Endothelial cell (in vitro differentiated cells): Measurements from ENCODE around the gene HSF5. TPM values are rescaled to one million over a fixed set of nuclear protein-coding genes. Genes with fewer than 3 reads are reported as not detected.

ENCODE experiments used
- DNase-seq: peaks from one replicate; pipeline ENCODE4 v3.0.0; 2021; ENCODE audit warnings: low spot score
- H3K27ac Mint-ChIP-seq: one replicate; pipeline ENCODE4 v1.8.0; 2021; ENCODE audit warnings: mixed read lengths, inconsistent platforms; ENCODE audit not compliant: unreplicated experiment
- H3K27me3 Mint-ChIP-seq: one replicate; pipeline ENCODE4 v1.8.0; 2021; ENCODE audit warnings: mild to moderate bottlenecking, moderate library complexity, mixed read lengths, inconsistent platforms; ENCODE audit not compliant: unreplicated experiment
- H3K36me3 Mint-ChIP-seq: one replicate; pipeline ENCODE4 v1.8.0; 2021; ENCODE audit warnings: mild to moderate bottlenecking, low read depth, mixed read lengths, inconsistent platforms; ENCODE audit not compliant: unreplicated experiment
- H3K4me1 Mint-ChIP-seq: one replicate; pipeline ENCODE4 v1.8.0; 2021; ENCODE audit warnings: mild to moderate bottlenecking, mixed read lengths, inconsistent platforms; ENCODE audit not compliant: unreplicated experiment
- H3K4me3 Mint-ChIP-seq: one replicate; pipeline ENCODE4 v1.8.0; 2021; ENCODE audit warnings: mild to moderate bottlenecking, mixed read lengths, inconsistent platforms; ENCODE audit not compliant: unreplicated experiment
- H3K9me3 Mint-ChIP-seq: one replicate; pipeline ENCODE4 v1.8.0; 2021; ENCODE audit warnings: mixed read lengths, inconsistent platforms; ENCODE audit not compliant: unreplicated experiment
- CTCF ChIP-seq: fragments of 200-600 bp; sonication (generic); IDR thresholded peaks from one replicate; pipeline ENCODE4 v1.5.0; 2021; ENCODE audit warnings: antibody characterized with exemption; ENCODE audit not compliant: unreplicated experiment
- total RNA-seq: library from RNA; stranded (reverse); fragmentation: NEBNext Ultra II Directional; extraction: Animal tissue kit (Norgen Biotek cat#: 25700); gene quantifications from one replicate; pipeline ENCODE4 v1.2.1, GENCODE V29; 2021; ENCODE audit not compliant: unreplicated experiment

The HSF5 gene
- total RNA-seq, 1 donor from 2014 or later = 0.10 TPM

GRCh38 chr17:58421711-58422110, 66.5 kb downstream of the HSF5 start:
- DNase-seq = no peak
- no peaks in the 10 kb centered on the region for H3K27me3 Mint-ChIP-seq
- H3K9me3 Mint-ChIP-seq = no peaks in the 10 kb centered on the region
- H3K4me1 Mint-ChIP-seq = peaks cover 3% of the 10 kb centered on the region
- H3K4me3 Mint-ChIP-seq = no peak overlapping the region
- H3K36me3 Mint-ChIP-seq = no peaks in the 10 kb centered on the region
- no peak for TF ChIP-seq CTCF
- H3K27ac Mint-ChIP-seq = no peak overlapping the region

- H3K4me1 Mint-ChIP-seq = peaks cover 3% of the 10 kb centered on the region
- TF ChIP-seq CTCF = no peak
These were observed 67.4 kb downstream of the HSF5 start for GRCh38 chr17:58420827-58421226.

GRCh38 chr17:58417300-58418092, 70.7 kb downstream of the HSF5 start, which contains the start of gene RNF43:
Gene RNF43, minus strand, starts transcription at chr17:58417534. Its CDS starts 1,957 bp downstream, at chr17:58415577.
- no peaks in the 10 kb centered on the region for H3K36me3 Mint-ChIP-seq
- peak within 1 kb of the TSS; percentile 0 for H3K27ac Mint-ChIP-seq
- no peaks in the 10 kb centered on the region for H3K27me3 Mint-ChIP-seq
- TF ChIP-seq CTCF = peak; percentile 57
- peak; percentile 78 for DNase-seq
- peak within 1 kb of the TSS; percentile 90 for H3K4me3 Mint-ChIP-seq
- peaks cover 3% of the 10 kb centered on the region for H3K4me1 Mint-ChIP-seq
- H3K9me3 Mint-ChIP-seq = no peaks in the 10 kb centered on the region

More at GRCh38 chr17:58420827-58421226, 67.4 kb downstream of the HSF5 start:
- Mint-ChIP-seq H3K9me3 (no peaks in the 10 kb centered on the region), H3K27ac (no peak overlapping the region), H3K36me3 (no peaks in the 10 kb centered on the region), H3K4me3 (no peak overlapping the region), H3K27me3 (no peaks in the 10 kb centered on the region)
- DNase-seq = no peak

GRCh38 chr17:58416937-58417299, 71.3 kb downstream of the HSF5 start:
- DNase-seq = no peak
- Mint-ChIP-seq H3K27me3 (no peaks in the 10 kb centered on the region), H3K36me3 (no peaks in the 10 kb centered on the region), H3K27ac (no peak overlapping the region), H3K4me3 (peak overlapping the region; percentile 90), H3K9me3 (no peaks in the 10 kb centered on the region), H3K4me1 (peaks cover 3% of the 10 kb centered on the region)
- TF ChIP-seq CTCF = no peak

- no peak for DNase-seq
- no peaks in the 10 kb centered on the region for H3K36me3 Mint-ChIP-seq
- no peaks in the 10 kb centered on the region for H3K27me3 Mint-ChIP-seq
- no peaks in the 10 kb centered on the region for H3K9me3 Mint-ChIP-seq
- TF ChIP-seq CTCF = no peak
- no peak overlapping the region for H3K27ac Mint-ChIP-seq
- no peak overlapping the region for H3K4me3 Mint-ChIP-seq
- peaks cover 3% of the 10 kb centered on the region for H3K4me1 Mint-ChIP-seq
These were observed 71.8 kb downstream of the HSF5 start for GRCh38 chr17:58416396-58416795.
